Psoas muscle (tissue), 8 donors: Measurements from ENCODE around the gene IGF1. TPM values are rescaled to one million over a fixed set of nuclear protein-coding genes. Genes with fewer than 3 reads are reported as not detected.

Source experiments
- ATAC-seq, 4 donors: fragments of 200-7000 bp; cut with Tn5 transposase; one replicate each; pipeline ENCODE4 v1.9.1; 2020; ENCODE audit warnings: moderate library complexity in 3 of 4, mild to moderate bottlenecking in 2 of 4
- DNase-seq, 2 donors: peaks; one replicate each; pipeline ENCODE4 v3.0.0-alpha.2; 2020
- H3K27ac ChIP-seq: fragments of 200-600 bp; one replicate; pipeline ENCODE4 v1.8.0; 2022
- H3K27me3 ChIP-seq, 3 donors: fragments of 200-600 bp in 1 of 3; one replicate each; pipeline versions ENCODE4 v1.6.1 to v1.8.0; 2013 to 2022; ENCODE audit warnings: low read length in 2 of 3, mild to moderate bottlenecking in 2 of 3, moderate library complexity in 1 of 3; ENCODE audit not compliant: insufficient read depth in 3 of 3
- H3K36me3 ChIP-seq, 2 donors: fragments of 200-600 bp in 1 of 2; one replicate each; pipeline versions ENCODE4 v1.6.1 to v1.8.0; 2013 to 2022; ENCODE audit warnings: low read depth in 1 of 2, mild to moderate bottlenecking in 1 of 2, moderate library complexity in 1 of 2; ENCODE audit not compliant: insufficient read depth in 1 of 2
- H3K4me1 ChIP-seq: fragments of 200-600 bp; one replicate; pipeline ENCODE4 v1.8.0; 2022
- H3K4me3 ChIP-seq: fragments of 200-600 bp; one replicate; pipeline ENCODE4 v1.8.0; 2022; ENCODE audit warnings: mild to moderate bottlenecking
- H3K9me3 ChIP-seq: fragments of 200-600 bp; one replicate; pipeline ENCODE4 v1.8.0; 2022
- WGBS, 3 donors: extraction: QIAGEN DNeasy Blood & Tissue Kit; methylation state at CpG; one replicate each; pipeline versions ENCODE4 v1.1.6 to v1.1.7; 2013; 5-methylcytosine and 5-hydroxymethylcytosine counted together
- intact Hi-C, 2 donors: fragments of 100-400 bp; cut with DNase I; formaldehyde crosslinking; loops; one replicate each; pipeline versions ENCODE4 v1.11.0 to v1.14.2; 2022
- polyA plus RNA-seq, 3 donors: library from polyadenylated mRNA; stranded (reverse); fragments of 200-250 nt; gene quantifications; one replicate each; pipeline ENCODE4 v1.2.3, GENCODE V29; 2013
- total RNA-seq, 4 donors: library from RNA; stranded (reverse); fragmentation: NEBNext Ultra II Directional in 2 of 4; extraction: Animal tissue kit (Norgen Biotek cat#: 25700) in 2 of 4; gene quantifications; one replicate each; pipeline versions ENCODE4 v1.2.1 to v1.2.4, GENCODE V29; 2021 to 2023
- TF ChIP-seq, protein P1 (sequence below): fragments of 200-600 bp; IDR thresholded peaks from one replicate; pipeline ENCODE4 v1.8.0; 2022; ENCODE audit warnings: antibody characterized with exemption
- donor health status: healthy with polysubstance abuse.
- donor health status: DM: no; HTN: no; CAD: no; lungs with moderate emphysema.
- donor health status: Bipolar disorder and iron deficiency.
- donor health status: healthy.
- donor health status: DM: yes; HTN: yes; CAD: no.
- donor health status: DM: no; HTN: no; CAD: no.
- donor health status: DM: no; HTN: no; CAD: no.
- donor health status: DM: yes; HTN: yes; CAD: no.

IGF1 gene
- total and polyA plus RNA-seq, 7 donors = 5.3 to 30.2 (median 18.7) TPM

DNA sequence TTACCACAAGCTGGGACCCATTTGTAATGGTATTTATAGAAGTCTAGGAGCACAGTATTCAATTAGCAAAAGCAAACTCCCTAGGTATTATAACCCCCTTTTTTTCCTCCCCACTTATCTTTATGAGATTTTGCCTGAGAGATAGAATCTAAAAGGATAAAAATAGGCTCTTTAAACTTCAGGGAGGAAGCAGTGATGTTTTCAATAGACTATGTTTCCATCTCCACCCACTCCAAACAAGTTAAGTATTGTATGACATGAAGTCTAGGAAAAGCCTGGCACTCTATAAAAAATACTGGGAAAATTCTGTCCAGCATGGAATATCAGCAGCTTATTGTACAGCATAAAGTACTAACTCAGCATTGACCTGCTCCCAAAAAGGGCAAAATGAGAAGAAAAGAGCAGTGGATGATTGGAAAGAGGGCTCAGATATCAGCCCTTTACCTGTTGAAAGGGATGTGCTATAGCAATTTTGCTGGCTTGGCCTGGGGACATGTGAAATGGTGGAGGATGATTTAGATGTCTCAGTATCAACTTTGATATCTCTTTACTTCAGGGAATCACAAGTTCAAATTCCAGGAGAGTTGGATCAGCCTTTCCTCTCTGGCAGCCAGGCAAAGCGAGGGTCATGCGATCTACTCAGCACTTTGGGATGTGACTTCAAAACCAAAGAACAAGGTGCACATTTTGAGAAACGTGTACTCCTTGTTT lies 72.4 kb downstream of the IGF1 start:
- Histone ChIP-seq H3K27ac (peak overlapping the region; percentile 76), H3K9me3 (no peaks in the 10 kb centered on the region), H3K27me3 (no peaks in the 10 kb centered on the region), H3K4me1 (peaks cover 17% of the 10 kb centered on the region), H3K36me3 (no peaks in the 10 kb centered on the region), H3K4me3 (no peak overlapping the region)
- intact Hi-C loops = no loop called here
- ATAC-seq (peak; percentile 80 to 90 (median 84)), DNase-seq (peak; percentile 26 to 51)
- 16 to 33% (median 27%) methylated on average over 3 of the region's 3 CpGs for WGBS, 3 donors
- TF ChIP-seq, protein P1, sequence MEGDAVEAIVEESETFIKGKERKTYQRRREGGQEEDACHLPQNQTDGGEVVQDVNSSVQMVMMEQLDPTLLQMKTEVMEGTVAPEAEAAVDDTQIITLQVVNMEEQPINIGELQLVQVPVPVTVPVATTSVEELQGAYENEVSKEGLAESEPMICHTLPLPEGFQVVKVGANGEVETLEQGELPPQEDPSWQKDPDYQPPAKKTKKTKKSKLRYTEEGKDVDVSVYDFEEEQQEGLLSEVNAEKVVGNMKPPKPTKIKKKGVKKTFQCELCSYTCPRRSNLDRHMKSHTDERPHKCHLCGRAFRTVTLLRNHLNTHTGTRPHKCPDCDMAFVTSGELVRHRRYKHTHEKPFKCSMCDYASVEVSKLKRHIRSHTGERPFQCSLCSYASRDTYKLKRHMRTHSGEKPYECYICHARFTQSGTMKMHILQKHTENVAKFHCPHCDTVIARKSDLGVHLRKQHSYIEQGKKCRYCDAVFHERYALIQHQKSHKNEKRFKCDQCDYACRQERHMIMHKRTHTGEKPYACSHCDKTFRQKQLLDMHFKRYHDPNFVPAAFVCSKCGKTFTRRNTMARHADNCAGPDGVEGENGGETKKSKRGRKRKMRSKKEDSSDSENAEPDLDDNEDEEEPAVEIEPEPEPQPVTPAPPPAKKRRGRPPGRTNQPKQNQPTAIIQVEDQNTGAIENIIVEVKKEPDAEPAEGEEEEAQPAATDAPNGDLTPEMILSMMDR = no peak

DNA sequence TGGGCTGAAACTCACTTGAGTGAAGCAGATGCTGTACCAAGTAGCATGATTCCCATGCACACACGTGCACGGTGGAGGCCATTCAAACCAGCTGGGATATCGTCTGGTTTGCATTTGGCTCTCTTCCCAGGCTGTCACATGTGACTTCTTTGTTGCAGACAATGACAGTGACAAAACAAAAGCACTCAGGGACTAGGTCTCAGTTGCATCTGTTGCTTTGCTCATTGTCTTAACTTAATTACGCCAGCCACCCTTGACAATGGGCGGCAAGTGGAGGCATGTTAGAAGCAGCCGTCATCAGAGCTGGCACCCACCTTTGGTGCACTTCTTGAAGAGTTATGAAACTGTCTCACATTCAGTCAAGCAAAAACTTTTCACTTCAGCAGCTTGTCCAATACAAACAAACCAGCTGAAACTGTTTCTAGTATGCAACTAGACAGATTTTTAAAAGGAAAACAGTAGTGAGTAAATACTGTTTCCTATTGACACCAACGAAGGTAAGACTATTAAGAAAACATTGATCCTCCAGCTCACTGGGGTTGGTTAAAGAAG lies 74.3 kb downstream of the IGF1 start:
- Histone ChIP-seq H3K4me1 (peaks cover 17% of the 10 kb centered on the region), H3K9me3 (no peaks in the 10 kb centered on the region), H3K4me3 (no peak overlapping the region), H3K27me3 (no peaks in the 10 kb centered on the region), H3K36me3 (no peaks in the 10 kb centered on the region), H3K27ac (peak overlapping the region; percentile 13)
- 24 to 34% (median 24%) methylated on average over 7 of the region's 7 CpGs for WGBS, 3 donors
- TF ChIP-seq, protein P1 = no peak
- ATAC-seq (peak; percentile 48 to 72 (median 69)), DNase-seq (peak in 1 of 2 donors; percentile 60)
- intact Hi-C loops = no loop called here

DNA sequence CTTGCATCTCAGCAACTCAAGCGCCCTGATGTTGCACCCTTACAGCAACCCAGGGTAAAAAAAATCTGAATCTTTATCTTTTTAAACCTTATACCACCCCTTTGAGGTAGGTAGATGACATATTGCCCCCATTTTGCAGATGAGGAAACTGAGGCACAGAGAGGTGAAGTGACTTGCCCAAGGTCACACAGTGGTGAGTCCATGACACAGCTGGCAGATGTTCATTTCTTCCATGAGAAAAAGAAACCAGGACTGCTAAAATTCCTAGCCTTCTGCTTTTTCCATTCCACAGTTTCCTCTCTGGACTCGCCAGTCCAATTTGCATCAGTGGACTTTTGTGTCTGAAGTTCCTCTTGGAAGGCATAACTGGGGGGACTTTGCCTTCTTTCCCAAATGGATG lies 79.3 kb downstream of the IGF1 start:
- no peak for DNase-seq
- intact Hi-C loops = no loop called here
- H3K9me3 ChIP-seq = no peaks in the 10 kb centered on the region
- no peaks in the 10 kb centered on the region for H3K4me1 ChIP-seq
- 95 to 100% (median 98%) methylated on average over 2 of the region's 2 CpGs for WGBS, 3 donors
- no peak overlapping the region for H3K4me3 ChIP-seq
- TF ChIP-seq, protein P1 = no peak
- no peak for ATAC-seq
- no peaks in the 10 kb centered on the region for H3K27me3 ChIP-seq
- no peak overlapping the region for H3K27ac ChIP-seq
- no peaks in the 10 kb centered on the region for H3K36me3 ChIP-seq

DNA sequence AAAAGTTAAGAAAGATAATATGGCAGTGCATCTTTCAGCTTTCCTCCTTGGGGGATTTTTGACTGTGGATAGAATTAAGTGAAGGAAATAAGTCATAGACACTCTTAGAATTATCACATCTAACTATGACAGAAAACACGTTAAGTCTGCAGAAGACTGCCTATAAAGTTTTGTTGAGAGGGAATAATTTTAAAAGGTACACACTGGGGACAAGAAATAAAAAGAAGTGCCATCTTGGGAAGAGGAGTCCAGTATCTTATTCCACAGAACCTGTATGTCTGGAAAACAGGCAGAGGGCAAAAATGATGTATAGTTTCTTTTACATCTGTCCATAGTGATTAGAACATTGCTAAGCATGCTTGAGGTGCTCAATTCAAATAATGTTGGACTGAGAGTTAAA lies 80.7 kb downstream of the IGF1 start:
- no peak for ATAC-seq
- no peak overlapping the region for H3K4me3 ChIP-seq
- no peak overlapping the region for H3K27ac ChIP-seq
- TF ChIP-seq, protein P1 = no peak
- H3K36me3 ChIP-seq = no peaks in the 10 kb centered on the region
- no peaks in the 10 kb centered on the region for H3K4me1 ChIP-seq
- H3K27me3 ChIP-seq = no peaks in the 10 kb centered on the region
- H3K9me3 ChIP-seq = no peaks in the 10 kb centered on the region
- WGBS, 3 donors = 77 to 83% (median 79%) methylated on average over 1 of the region's 1 CpG
- DNase-seq = no peak
- intact Hi-C loops = no loop called here

DNA sequence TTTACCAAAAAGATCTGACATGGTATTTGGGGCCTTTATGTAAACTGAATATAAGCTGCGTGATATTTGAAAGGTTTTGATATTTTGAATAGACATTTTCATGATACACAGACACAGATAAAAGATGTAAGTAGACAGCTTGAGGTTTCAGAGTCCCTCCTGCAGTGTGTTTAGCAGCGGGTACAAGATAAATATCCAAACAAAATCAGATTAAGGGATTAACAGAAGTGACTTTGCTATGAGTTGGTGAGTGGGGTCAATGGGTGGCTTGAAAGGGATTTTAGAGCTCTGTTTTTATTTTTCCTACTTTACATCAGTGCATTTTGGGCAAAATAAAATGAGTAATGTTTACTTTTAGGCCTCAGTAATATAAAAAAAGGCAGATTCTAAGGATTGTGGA lies 84.1 kb downstream of the IGF1 start:
- Histone ChIP-seq H3K27me3 (no peaks in the 10 kb centered on the region), H3K9me3 (no peaks in the 10 kb centered on the region), H3K4me1 (no peaks in the 10 kb centered on the region), H3K27ac (no peak overlapping the region), H3K4me3 (no peak overlapping the region), H3K36me3 (no peaks in the 10 kb centered on the region)
- TF ChIP-seq, protein P1 = no peak
- DNase-seq (no peak), ATAC-seq (no peak)
- 87 to 95% (median 93%) methylated on average over 2 of the region's 2 CpGs for WGBS, 3 donors
- intact Hi-C loops = no loop called here
